Natural killer cell (primary cell): ENCODE data around the gene C1QC. TPM values are rescaled to one million over a fixed set of nuclear protein-coding genes. Genes with fewer than 3 reads are reported as not detected.

ENCODE experiments used
- ATAC-seq, 3 donors: fragments of 150-1000 bp in 2 of 3; fragments of 200-7000 bp in 1 of 3; cut with Tn5 transposase; 1 replicate in 1 of 3; 2 replicates in 2 of 3; pipeline ENCODE4 v1.10.0; 2021; ENCODE audit warnings: mild to moderate bottlenecking in 2 of 3, moderate library complexity in 2 of 3
- DNase-seq, 2 donors: peaks; one replicate each; pipeline versions ENCODE4 v3.0.0 to v3.0.0-alpha.2; 2013 to 2021; ENCODE audit warnings: mixed read lengths in 1 of 2
- H3K27ac ChIP-seq: one replicate; pipeline ENCODE4 v1.5.1; 2013; ENCODE audit warnings: mild to moderate bottlenecking, low read length
- H3K27me3 ChIP-seq: one replicate; pipeline ENCODE4 v1.6.1; 2013; ENCODE audit warnings: low read length; ENCODE audit not compliant: control insufficient read depth, insufficient read depth
- H3K36me3 ChIP-seq: one replicate; pipeline ENCODE4 v1.6.1; 2013; ENCODE audit warnings: low read length; ENCODE audit not compliant: control insufficient read depth, insufficient read depth
- H3K4me1 ChIP-seq: one replicate; pipeline ENCODE4 v1.6.1; 2013; ENCODE audit warnings: low read length; ENCODE audit not compliant: control insufficient read depth, insufficient read depth
- H3K4me3 ChIP-seq: one replicate; pipeline ENCODE4 v1.5.1; 2013; ENCODE audit warnings: low read length
- H3K9me3 ChIP-seq: one replicate; pipeline ENCODE4 v1.6.1; 2013; ENCODE audit warnings: low read length; ENCODE audit not compliant: control insufficient read depth, insufficient read depth
- H3K27ac Mint-ChIP-seq, 2 donors: one replicate each; pipeline ENCODE4 v1.8.0; 2022; ENCODE audit warnings: mild to moderate bottlenecking in 2 of 2, mixed read lengths in 2 of 2, moderate library complexity in 1 of 2
- H3K27me3 Mint-ChIP-seq, 2 donors: one replicate each; pipeline ENCODE4 v1.8.0; 2022; ENCODE audit warnings: low read depth in 2 of 2, mixed read lengths in 2 of 2
- H3K36me3 Mint-ChIP-seq: one replicate; pipeline ENCODE4 v1.8.0; 2022; ENCODE audit warnings: mixed read lengths
- H3K4me1 Mint-ChIP-seq, 2 donors: one replicate each; pipeline ENCODE4 v1.8.0; 2022; ENCODE audit warnings: mixed read lengths in 2 of 2
- H3K4me3 Mint-ChIP-seq: one replicate; pipeline ENCODE4 v1.8.0; 2022; ENCODE audit warnings: mild to moderate bottlenecking, moderate library complexity, mixed read lengths
- H3K9me3 Mint-ChIP-seq, 2 donors: one replicate each; pipeline ENCODE4 v1.8.0; 2022; ENCODE audit warnings: mixed read lengths in 2 of 2
- WGBS: methylation state at CpG from one replicate; pipeline ENCODE4 v1.1.7; 2013; ENCODE audit warnings: missing lambda C conversion rate; ENCODE audit not compliant: insufficient coverage; 5-methylcytosine and 5-hydroxymethylcytosine counted together
- intact Hi-C: fragments of 100-400 bp; cut with micrococcal nuclease; formaldehyde crosslinking; loops from one replicate; pipeline ENCODE4 v1.14.2; 2022
- total RNA-seq, 4 donors: library from RNA; stranded (reverse); fragments of 120-200 nt in 1 of 4; gene quantifications; one replicate each; pipeline versions ENCODE4 v1.2.3 to v1.2.4, GENCODE V29; 2013 to 2022
- TF ChIP-seq, protein P1 (sequence below): fragments of 200-600 bp; IDR thresholded peaks from one replicate; pipeline ENCODE4 v1.8.0; 2022; ENCODE audit warnings: antibody characterized with exemption

The C1QC gene
- total RNA-seq, 3 donors from 2014 or later (not counting 1 experiment from before 2014, with no cell fraction given), result 0.33 TPM; not detected in 2

DNA sequence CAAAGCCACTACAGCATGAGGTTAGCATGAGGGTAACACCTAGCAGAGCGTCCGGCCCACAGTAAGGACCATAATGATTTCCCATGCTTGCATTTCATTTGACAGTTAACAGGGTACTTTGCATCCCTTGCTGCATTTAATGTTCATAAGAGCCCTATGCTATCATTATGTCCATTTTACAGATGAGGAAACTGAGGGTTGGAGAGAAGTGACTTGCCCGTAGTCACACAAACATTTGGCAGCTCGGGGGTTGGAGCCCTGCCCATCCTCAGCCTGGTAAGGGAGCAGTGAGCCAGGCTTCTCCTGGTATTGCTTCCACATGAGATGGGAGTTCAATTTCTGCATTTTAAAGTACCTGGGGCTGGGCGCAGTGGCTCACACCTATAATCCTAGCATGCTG is 50.7 kb downstream of the C1QC start:
- no peak for DNase-seq
- intact Hi-C loops, result no loop called here

DNA sequence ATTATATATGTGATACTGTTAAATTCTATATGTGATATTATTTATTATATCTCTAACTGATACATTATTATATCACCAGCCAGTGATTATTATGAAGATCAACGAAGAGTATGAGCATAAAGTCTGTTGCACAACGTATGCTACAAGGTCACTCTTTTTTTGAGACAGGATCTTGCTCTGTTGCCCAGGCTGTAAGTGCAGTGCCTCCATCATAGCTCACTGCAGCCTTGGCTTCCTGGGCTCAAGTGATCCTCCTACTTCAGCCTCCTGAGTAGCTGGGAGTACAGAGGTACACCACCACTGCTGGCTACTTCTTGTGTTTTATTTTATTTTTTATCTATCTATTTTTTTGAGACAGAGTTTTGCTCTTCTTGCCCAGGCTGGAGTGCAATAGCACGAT is 53.2 kb downstream of the C1QC start:
- WGBS, result 87% methylated on average over 3 of the region's 3 CpGs
- Mint-ChIP-seq H3K4me1 (no peaks in the 10 kb centered on the region), H3K9me3 (no peaks in the 10 kb centered on the region), H3K36me3 (no peaks in the 10 kb centered on the region), H3K4me3 (no peak overlapping the region), H3K27me3 (no peaks in the 10 kb centered on the region), H3K27ac (no peak overlapping the region)
- ATAC-seq (no peak), DNase-seq (no peak)
- Histone ChIP-seq H3K27ac (no peak overlapping the region), H3K4me3 (no peak overlapping the region), H3K36me3 (no peaks in the 10 kb centered on the region), H3K4me1 (no peaks in the 10 kb centered on the region), H3K9me3 (no peaks in the 10 kb centered on the region), H3K27me3 (no peaks in the 10 kb centered on the region)
- intact Hi-C loops, result no loop called here
- TF ChIP-seq, protein P1, sequence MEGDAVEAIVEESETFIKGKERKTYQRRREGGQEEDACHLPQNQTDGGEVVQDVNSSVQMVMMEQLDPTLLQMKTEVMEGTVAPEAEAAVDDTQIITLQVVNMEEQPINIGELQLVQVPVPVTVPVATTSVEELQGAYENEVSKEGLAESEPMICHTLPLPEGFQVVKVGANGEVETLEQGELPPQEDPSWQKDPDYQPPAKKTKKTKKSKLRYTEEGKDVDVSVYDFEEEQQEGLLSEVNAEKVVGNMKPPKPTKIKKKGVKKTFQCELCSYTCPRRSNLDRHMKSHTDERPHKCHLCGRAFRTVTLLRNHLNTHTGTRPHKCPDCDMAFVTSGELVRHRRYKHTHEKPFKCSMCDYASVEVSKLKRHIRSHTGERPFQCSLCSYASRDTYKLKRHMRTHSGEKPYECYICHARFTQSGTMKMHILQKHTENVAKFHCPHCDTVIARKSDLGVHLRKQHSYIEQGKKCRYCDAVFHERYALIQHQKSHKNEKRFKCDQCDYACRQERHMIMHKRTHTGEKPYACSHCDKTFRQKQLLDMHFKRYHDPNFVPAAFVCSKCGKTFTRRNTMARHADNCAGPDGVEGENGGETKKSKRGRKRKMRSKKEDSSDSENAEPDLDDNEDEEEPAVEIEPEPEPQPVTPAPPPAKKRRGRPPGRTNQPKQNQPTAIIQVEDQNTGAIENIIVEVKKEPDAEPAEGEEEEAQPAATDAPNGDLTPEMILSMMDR, result no peak

More for the DNA sequence above, 50.7 kb downstream of the C1QC start:
- Histone ChIP-seq H3K4me1 (no peaks in the 10 kb centered on the region), H3K4me3 (no peak overlapping the region), H3K9me3 (no peaks in the 10 kb centered on the region), H3K27me3 (no peaks in the 10 kb centered on the region), H3K36me3 (no peaks in the 10 kb centered on the region), H3K27ac (no peak overlapping the region)
- no peak for ATAC-seq
- no peaks in the 10 kb centered on the region for H3K36me3 Mint-ChIP-seq
- no peaks in the 10 kb centered on the region for H3K4me1 Mint-ChIP-seq
- H3K27ac Mint-ChIP-seq, result no peak overlapping the region
- no peaks in the 10 kb centered on the region for H3K9me3 Mint-ChIP-seq
- no peak overlapping the region for H3K4me3 Mint-ChIP-seq
- peaks cover 0 to 4% of the 10 kb centered on the region in 2 donors for H3K27me3 Mint-ChIP-seq
- WGBS, result 87% methylated on average over 5 of the region's 5 CpGs
- TF ChIP-seq, protein P1, result no peak

Other genes with a start within 250 kb of the C1QC start
- gene ZBTB40, start 191.8 kb upstream of the C1QC start, total RNA-seq, result 10 to 100 TPM; 32.9 to 37.6 (median 36.7) TPM
- gene EPHA8, start 80.1 kb upstream of the C1QC start, total RNA-seq, result not detected
- 1 to 10 TPM in 1 of 3 donors, under 1 TPM in 1, not detected in 1; 0.43 to 3.9 TPM for gene C1QA, start 7.0 kb upstream of the C1QC start, total RNA-seq
- 1 to 10 TPM in 1 of 3 donors, under 1 TPM in 1, not detected in 1; 0.70 to 1.3 TPM for gene C1QB, start 9.6 kb downstream of the C1QC start, total RNA-seq
- under 1 TPM in 2 of 3 donors, not detected in 1; 0.14 to 0.23 TPM for gene EPHB2, start 67.2 kb downstream of the C1QC start, total RNA-seq